Pancreas (tissue), 10 donors: ENCODE results near the gene STOML2. TPM values are rescaled to one million over a fixed set of nuclear protein-coding genes. Genes with fewer than 3 reads are reported as not detected.

ENCODE experiments used
- ATAC-seq, 4 donors: fragments of 200-7000 bp; cut with Tn5 transposase; one replicate each; pipeline versions ENCODE4 v1.8.0 to v1.9.1; 2020; ENCODE audit warnings: mild to moderate bottlenecking in 4 of 4, moderate library complexity in 4 of 4
- DNase-seq, 6 donors: peaks; one replicate each; pipeline ENCODE4 v3.0.0-alpha.2; 2020
- FAIRE-seq: peaks from 2 replicates; lab custom pipeline; 2012; peaks lifted over from hg19 to GRCh38; lab: Jason Lieb, UNC
- H3K27ac ChIP-seq, 4 donors: fragments of 200-600 bp; sonication (generic); 1 replicate in 3 of 4; 2 replicates in 1 of 4; pipeline versions ENCODE4 v1.5.0 to v1.8.0; 2020
- H3K27me3 ChIP-seq, 4 donors: fragments of 200-600 bp; one replicate each; pipeline ENCODE4 v1.8.0; 2021
- H3K36me3 ChIP-seq, 3 donors: fragments of 200-600 bp; sonication (generic) in 1 of 3; one replicate each; pipeline versions ENCODE4 v1.5.0 to v1.8.0; 2020 to 2021
- H3K4me1 ChIP-seq, 3 donors: fragments of 200-600 bp; one replicate each; pipeline ENCODE4 v1.8.0; 2021
- H3K4me3 ChIP-seq, 4 donors: fragments of 200-600 bp; sonication (generic) in 2 of 4; one replicate each; pipeline versions ENCODE4 v1.5.0 to v1.8.0; 2020 to 2021
- H3K9me3 ChIP-seq, 4 donors: fragments of 200-600 bp; one replicate each; pipeline ENCODE4 v1.8.0; 2021
- CTCF ChIP-seq, 4 donors: fragments of 200-600 bp; sonication (generic) in 3 of 4; IDR thresholded peaks; one replicate each; pipeline versions ENCODE4 v1.5.0 to v1.8.0; 2021; ENCODE audit warnings: antibody characterized with exemption in 4 of 4
- WGBS, 2 donors: extraction: QIAGEN DNeasy Blood & Tissue Kit; methylation state at CpG; one replicate each; pipeline ENCODE4 v1.1.7; 2013; 5-methylcytosine and 5-hydroxymethylcytosine counted together
- intact Hi-C, 3 donors: fragments of 100-400 bp; cut with DNase I; formaldehyde crosslinking; loops; one replicate each; pipeline versions ENCODE4 v1.11.1 to v1.14.2; 2022
- polyA plus RNA-seq, 2 donors: library from polyadenylated mRNA; stranded (reverse); fragments of 200-250 nt; gene quantifications; one replicate each; pipeline ENCODE4 v1.2.3, GENCODE V29; 2013
- total RNA-seq, 6 donors: library from RNA; stranded (reverse); fragmentation: NEBNext Ultra II Directional in 4 of 6; extraction: Animal tissue kit (Norgen Biotek cat#: 25700) in 4 of 6; gene quantifications; one replicate each; pipeline versions ENCODE4 v1.2.1 to v1.2.4, GENCODE V29; 2021 to 2023
- donor health status: healthy with polysubstance abuse.
- donor health status: DM: no; HTN: no; CAD: no; lungs with moderate emphysema.
- donor health status: DM: no; HTN: no; CAD: no.
- donor health status: control.
- donor health status: control.
- donor health status: Bipolar disorder and iron deficiency.
- donor health status: DM: yes; HTN: yes; CAD: no.
- donor health status: DM: no; HTN: no; CAD: no.
- donor health status: DM: no; HTN: no; CAD: no.
- donor health status: DM: yes; HTN: yes; CAD: no.

Gene STOML2
- total and polyA plus RNA-seq, 8 donors = 31.2 to 57.6 (median 45.1) TPM

GRCh38 chr9:35071814-35072460 lies 31.0 kb downstream of the STOML2 start:
- intact Hi-C loops = no loop called here
- FAIRE-seq (no peak), ATAC-seq (peak; percentile 74 to 79 (median 79)), DNase-seq (peak; percentile 77 to 91 (median 84))
- WGBS, 2 donors = 0% methylated on average over 66 to 79 of the region's 79 CpGs
- H3K27ac ChIP-seq = peak overlapping the region; percentile 97 to 99 (median 99)
- H3K4me3 ChIP-seq = peak overlapping the region; percentile 87 to 98 (median 92)
- peaks cover 7 to 12% (median 7%) of the 10 kb centered on the region in 3 donors for H3K36me3 ChIP-seq
- peak in 1 of 4 donors; percentile 6 for TF ChIP-seq CTCF (IDR thresholded peaks at IDR 0.05)
- H3K9me3 ChIP-seq = no peaks in the 10 kb centered on the region
- no peaks in the 10 kb centered on the region for H3K27me3 ChIP-seq
- peaks cover 18 to 24% (median 19%) of the 10 kb centered on the region in 3 donors for H3K4me1 ChIP-seq

- peaks cover 7 to 20% (median 13%) of the 10 kb centered on the region in 3 donors for H3K36me3 ChIP-seq
- WGBS, 2 donors = 1% methylated on average over 20 of the region's 20 CpGs
- TF ChIP-seq CTCF (IDR thresholded peaks at IDR 0.05) = no peak
- peak in 2 of 6 donors; percentile 37 to 38 for DNase-seq
- intact Hi-C loops = no loop called here
- peaks cover 18 to 24% (median 19%) of the 10 kb centered on the region in 3 donors for H3K4me1 ChIP-seq
- no peak for ATAC-seq
- no peak for FAIRE-seq
- H3K9me3 ChIP-seq = no peaks in the 10 kb centered on the region
- H3K27me3 ChIP-seq = no peaks in the 10 kb centered on the region
- peak overlapping the region; percentile 87 to 98 (median 92) for H3K4me3 ChIP-seq
- H3K27ac ChIP-seq = peak overlapping the region; percentile 97 to 99 (median 99)
Measured at GRCh38 chr9:35070823-35071813, 31.8 kb downstream of the STOML2 start.

GRCh38 chr9:35069020-35069419 lies 33.9 kb downstream of the STOML2 start:
- Histone ChIP-seq H3K4me1 (peaks cover 18 to 24% (median 19%) of the 10 kb centered on the region in 3 donors), H3K27me3 (no peaks in the 10 kb centered on the region), H3K36me3 (peaks cover 9 to 41% (median 34%) of the 10 kb centered on the region in 3 donors), H3K27ac (no peak overlapping the region), H3K4me3 (no peak overlapping the region), H3K9me3 (no peaks in the 10 kb centered on the region)
- 31 to 36% methylated on average over 4 of the region's 4 CpGs for WGBS, 2 donors
- ATAC-seq (no peak), FAIRE-seq (no peak), DNase-seq (no peak)
- intact Hi-C loops = no loop called here
- TF ChIP-seq CTCF (IDR thresholded peaks at IDR 0.05) = no peak

GRCh38 chr9:35067056-35067455 lies 35.9 kb downstream of the STOML2 start:
- H3K27me3 ChIP-seq = no peaks in the 10 kb centered on the region
- WGBS, 2 donors = 76 to 91% methylated on average over 1 of the region's 1 CpG
- H3K36me3 ChIP-seq = peaks cover 18 to 60% (median 54%) of the 10 kb centered on the region in 3 donors
- intact Hi-C loops = no loop called here
- DNase-seq (no peak), FAIRE-seq (no peak), ATAC-seq (no peak)
- H3K27ac ChIP-seq = no peak overlapping the region
- TF ChIP-seq CTCF (IDR thresholded peaks at IDR 0.05) = no peak
- no peaks in the 10 kb centered on the region for H3K9me3 ChIP-seq
- no peak overlapping the region for H3K4me3 ChIP-seq
- peaks cover 18 to 24% (median 19%) of the 10 kb centered on the region in 3 donors for H3K4me1 ChIP-seq
